Sigmoid colon (tissue), 7 donors: ENCODE results near the gene SMAD6. TPM values are rescaled to one million over a fixed set of nuclear protein-coding genes. Genes with fewer than 3 reads are reported as not detected.

ENCODE experiments used
- DNase-seq: peaks from one replicate; pipeline ENCODE4 v3.0.0-alpha.2; 2019
- H3K27ac ChIP-seq, 4 donors: fragments of 200-600 bp; sonication (generic); one replicate each; pipeline ENCODE4 v1.5.1; 2016 to 2019; ENCODE audit warnings: mild to moderate bottlenecking in 1 of 4
- H3K27me3 ChIP-seq, 3 donors: fragments of 200-600 bp; sonication (generic); one replicate each; pipeline ENCODE4 v1.5.1; 2019; ENCODE audit warnings: mild to moderate bottlenecking in 1 of 3
- H3K36me3 ChIP-seq, 4 donors: fragments of 200-600 bp; sonication (generic); one replicate each; pipeline ENCODE4 v1.5.1; 2016 to 2019
- H3K4me1 ChIP-seq, 4 donors: fragments of 200-600 bp; sonication (generic); one replicate each; pipeline ENCODE4 v1.5.1; 2017 to 2019
- H3K4me3 ChIP-seq, 4 donors: fragments of 200-600 bp; sonication (generic); one replicate each; pipeline ENCODE4 v1.5.1; 2017 to 2019; ENCODE audit warnings: mild to moderate bottlenecking in 2 of 4, moderate library complexity in 1 of 4
- H3K9me3 ChIP-seq, 4 donors: fragments of 200-600 bp in 3 of 4; sonication (generic) in 3 of 4; one replicate each; pipeline versions ENCODE4 v1.5.1 to v1.6.1; 2013 to 2019
- EP300 ChIP-seq, 4 donors: sonication (generic); formaldehyde crosslinking; IDR thresholded peaks; one replicate each; pipeline ENCODE4 v1.6.1; 2017; ENCODE audit warnings: antibody characterized with exemption in 4 of 4
- POLR2A ChIP-seq, 2 donors: fragments of 450-650 bp; IDR thresholded peaks; one replicate each; pipeline ENCODE4 v1.6.1; 2016; ENCODE audit warnings: antibody characterized with exemption in 2 of 2, mild to moderate bottlenecking in 2 of 2, moderate library complexity in 2 of 2
- POLR2AphosphoS5 ChIP-seq, 4 donors: sonication (generic); formaldehyde crosslinking; IDR thresholded peaks; one replicate each; pipeline ENCODE4 v1.6.1; 2017; ENCODE audit warnings: antibody characterized with exemption in 4 of 4
- WGBS, 2 donors: extraction: QIAGEN DNeasy Blood & Tissue Kit; methylation state at CpG; one replicate each; pipeline ENCODE4 v1.1.7; 2013; 5-methylcytosine and 5-hydroxymethylcytosine counted together
- intact Hi-C: fragments of 100-400 bp; cut with DNase I; formaldehyde crosslinking; loops from one replicate; pipeline ENCODE4 v1.15.1; 2023
- polyA plus RNA-seq, 3 donors: library from polyadenylated mRNA; stranded (reverse); fragments of 200-250 nt; gene quantifications; one replicate each; pipeline ENCODE4 v1.2.3, GENCODE V29; 2013
- total RNA-seq, 4 donors: library from RNA; depleted of rRNA; stranded (reverse); fragments of >200 nt; gene quantifications; one replicate each; pipeline ENCODE4 v1.1.0, GENCODE V29; 2016
- TF ChIP-seq, protein P1 (sequence below), 4 experiments: fragments of 450-650 bp in 3 of 4; fragments of 200-600 bp in 1 of 4; IDR thresholded peaks; one replicate each; pipeline ENCODE4 v1.5.1; 2016 to 2019; ENCODE audit warnings: antibody characterized with exemption in 4 of 4, mild to moderate bottlenecking in 3 of 4, moderate library complexity in 2 of 4
- donor health status: healthy with polysubstance abuse.
- donor health status: Bipolar disorder and iron deficiency.
- donor health status: healthy.

The SMAD6 gene
- total and polyA plus RNA-seq, 7 donors = 1.8 to 9.2 (median 5.7) TPM

DNA sequence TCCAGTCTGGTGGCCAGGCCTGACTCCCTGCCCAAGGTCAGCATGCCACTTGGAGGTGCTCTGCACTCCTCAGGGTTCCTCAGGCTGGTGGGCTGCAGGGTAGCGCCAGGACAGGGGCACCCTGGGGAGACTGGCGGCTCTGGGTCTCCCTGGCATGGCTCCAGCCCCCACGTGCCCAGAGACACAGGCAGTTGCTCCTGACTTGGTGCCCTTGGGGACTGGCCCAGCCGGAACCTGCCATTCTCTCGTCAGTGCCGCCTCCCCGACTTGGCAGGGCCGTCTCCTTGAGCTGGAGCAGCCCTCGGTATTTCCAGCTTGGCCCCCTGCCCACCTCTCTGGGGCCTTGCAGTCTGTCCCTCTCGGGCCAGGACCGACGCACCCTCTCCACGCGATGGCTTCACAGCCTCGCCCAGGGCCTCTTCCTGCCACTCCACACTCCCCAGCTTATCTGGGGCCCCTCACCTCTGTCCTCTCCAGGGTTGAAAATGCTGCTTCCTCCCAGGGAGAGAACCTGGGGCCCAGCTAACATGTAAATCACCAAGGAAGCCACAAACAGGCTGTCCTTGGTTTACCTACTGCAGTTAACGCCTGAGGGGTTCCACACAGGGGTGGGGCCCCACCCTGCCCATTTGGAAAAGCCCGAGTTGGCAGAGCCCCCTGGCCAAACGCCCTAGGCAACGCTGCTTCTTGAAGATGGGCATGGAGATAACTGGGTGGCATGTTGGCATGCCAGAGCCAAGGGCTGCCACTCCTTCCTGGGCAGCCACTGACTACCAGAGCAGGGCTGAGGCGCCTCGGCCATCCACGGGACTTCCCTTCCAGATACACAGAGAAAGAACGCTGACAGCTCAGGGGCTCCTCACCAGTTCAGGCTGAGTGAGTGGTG lies 61.4 kb downstream of the SMAD6 start:
- peak; percentile 87 for DNase-seq

DNA sequence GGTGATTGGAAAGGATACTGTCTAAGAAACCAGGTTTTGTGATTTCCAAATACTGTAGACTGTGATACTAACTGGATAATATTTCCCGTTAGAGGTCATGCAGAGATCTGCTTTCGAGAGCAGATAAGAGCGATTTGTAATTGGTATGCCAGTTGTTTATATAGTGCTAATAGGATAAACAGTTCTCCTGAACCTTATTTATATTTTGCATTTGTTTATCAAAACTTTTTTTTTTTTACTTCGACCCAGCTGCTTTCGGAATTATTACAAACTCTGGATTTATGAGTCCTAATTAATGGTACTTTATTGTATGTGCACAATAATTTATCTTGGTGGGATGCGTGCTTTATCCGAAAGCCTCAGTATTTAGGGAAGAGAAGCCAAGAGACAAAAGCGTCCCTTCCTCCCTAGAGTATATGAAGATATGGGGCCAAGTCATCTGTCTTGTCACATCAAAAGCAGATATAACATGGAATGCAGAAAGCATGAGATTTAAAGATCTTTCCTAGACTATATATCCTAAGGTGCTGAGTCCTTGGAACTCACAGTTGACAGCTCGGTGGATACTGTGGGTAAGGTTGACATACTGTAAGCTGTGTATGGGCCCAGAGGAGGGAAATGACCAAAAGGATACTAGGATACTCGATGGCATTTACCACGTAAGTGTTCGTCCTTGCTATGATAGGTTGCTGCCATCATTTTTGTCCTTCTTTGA lies 62.2 kb downstream of the SMAD6 start:
- Histone ChIP-seq H3K27me3 (no peaks in the 10 kb centered on the region), H3K9me3 (no peaks in the 10 kb centered on the region), H3K4me1 (peaks cover 0 to 43% (median 41%) of the 10 kb centered on the region in 4 donors), H3K4me3 (no peak overlapping the region), H3K36me3 (no peaks in the 10 kb centered on the region), H3K27ac (peak overlapping the region; percentile 32 to 65 (median 44))
- TF ChIP-seq EP300 (IDR thresholded peaks at IDR 0.05) (no peak), POLR2AphosphoS5 (IDR thresholded peaks at IDR 0.05) (no peak), POLR2A (IDR thresholded peaks at IDR 0.05) (no peak)
- TF ChIP-seq, protein P1, sequence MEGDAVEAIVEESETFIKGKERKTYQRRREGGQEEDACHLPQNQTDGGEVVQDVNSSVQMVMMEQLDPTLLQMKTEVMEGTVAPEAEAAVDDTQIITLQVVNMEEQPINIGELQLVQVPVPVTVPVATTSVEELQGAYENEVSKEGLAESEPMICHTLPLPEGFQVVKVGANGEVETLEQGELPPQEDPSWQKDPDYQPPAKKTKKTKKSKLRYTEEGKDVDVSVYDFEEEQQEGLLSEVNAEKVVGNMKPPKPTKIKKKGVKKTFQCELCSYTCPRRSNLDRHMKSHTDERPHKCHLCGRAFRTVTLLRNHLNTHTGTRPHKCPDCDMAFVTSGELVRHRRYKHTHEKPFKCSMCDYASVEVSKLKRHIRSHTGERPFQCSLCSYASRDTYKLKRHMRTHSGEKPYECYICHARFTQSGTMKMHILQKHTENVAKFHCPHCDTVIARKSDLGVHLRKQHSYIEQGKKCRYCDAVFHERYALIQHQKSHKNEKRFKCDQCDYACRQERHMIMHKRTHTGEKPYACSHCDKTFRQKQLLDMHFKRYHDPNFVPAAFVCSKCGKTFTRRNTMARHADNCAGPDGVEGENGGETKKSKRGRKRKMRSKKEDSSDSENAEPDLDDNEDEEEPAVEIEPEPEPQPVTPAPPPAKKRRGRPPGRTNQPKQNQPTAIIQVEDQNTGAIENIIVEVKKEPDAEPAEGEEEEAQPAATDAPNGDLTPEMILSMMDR (IDR thresholded peaks at IDR 0.05) = no peak
- WGBS, 2 donors = 77 to 81% methylated on average over 12 of the region's 12 CpGs
- intact Hi-C loops = no loop called here
- DNase-seq = no peak

More for the DNA sequence above, 61.4 kb downstream of the SMAD6 start:
- peak overlapping the region; percentile 32 to 65 (median 44) for H3K27ac ChIP-seq
- no peaks in the 10 kb centered on the region for H3K36me3 ChIP-seq
- H3K27me3 ChIP-seq = no peaks in the 10 kb centered on the region
- H3K4me1 ChIP-seq = peaks cover 0 to 43% (median 41%) of the 10 kb centered on the region in 4 donors
- no peak overlapping the region for H3K4me3 ChIP-seq
- TF ChIP-seq POLR2AphosphoS5 (IDR thresholded peaks at IDR 0.05) = peak in 1 of 4 donors; percentile 28
- TF ChIP-seq, protein P1 (IDR thresholded peaks at IDR 0.05) = no peak
- intact Hi-C loops = no loop called here
- whole genome bisulfite sequencing, 2 donors = 19 to 29% methylated on average over 23 of the region's 23 CpGs
- H3K9me3 ChIP-seq = no peaks in the 10 kb centered on the region

DNA sequence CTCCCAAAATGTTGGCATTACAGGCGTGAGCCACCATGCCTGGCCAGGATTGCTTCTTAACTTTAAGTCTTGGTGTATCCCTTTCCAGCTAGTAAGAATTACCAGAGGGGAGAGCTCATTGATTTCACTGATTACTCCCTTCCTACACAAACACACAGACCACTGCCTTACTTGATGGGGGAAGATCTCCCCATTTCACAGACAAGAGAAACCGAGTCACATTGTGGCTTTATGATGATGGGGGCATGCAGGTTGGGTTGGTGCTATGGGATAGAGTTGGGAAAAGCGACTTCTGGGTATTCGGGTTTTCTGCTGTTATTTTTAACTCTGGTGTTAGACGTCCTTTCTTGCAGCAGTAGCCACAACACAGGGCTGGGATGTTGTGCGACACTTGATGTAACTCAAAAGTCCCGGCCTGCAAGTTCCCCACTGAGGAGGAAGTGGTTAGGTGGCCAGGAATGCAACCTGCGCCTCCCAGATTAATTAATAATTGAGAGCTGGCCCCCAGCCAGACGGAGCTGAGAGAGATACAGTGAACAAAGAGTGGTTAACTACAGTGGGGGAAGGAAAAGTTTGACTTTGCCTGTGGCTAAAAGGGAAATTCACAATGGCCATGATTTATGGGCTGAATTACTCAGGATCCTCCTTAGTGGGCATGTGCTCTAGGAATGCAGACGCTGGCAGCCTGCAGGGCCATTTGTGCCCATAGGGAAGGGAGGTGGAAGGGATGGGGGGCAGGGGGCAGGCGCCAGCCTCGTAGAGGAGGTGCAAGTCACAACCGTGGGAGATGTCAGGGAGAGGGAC lies 63.6 kb downstream of the SMAD6 start:
- WGBS, 2 donors = 24% methylated on average over 13 of the region's 13 CpGs
- H3K27me3 ChIP-seq = no peaks in the 10 kb centered on the region
- no peaks in the 10 kb centered on the region for H3K9me3 ChIP-seq
- H3K4me3 ChIP-seq = no peak overlapping the region
- H3K4me1 ChIP-seq = peaks cover 0 to 43% (median 41%) of the 10 kb centered on the region in 4 donors
- intact Hi-C loops = no loop called here
- DNase-seq = peak; percentile 60
- TF ChIP-seq EP300 (IDR thresholded peaks at IDR 0.05) = no peak
- no peak for TF ChIP-seq POLR2AphosphoS5 (IDR thresholded peaks at IDR 0.05)
- TF ChIP-seq, protein P1 (IDR thresholded peaks at IDR 0.05) = no peak
- no peak for TF ChIP-seq POLR2A (IDR thresholded peaks at IDR 0.05)
- H3K27ac ChIP-seq = peak overlapping the region in 2 of 4 donors; percentile 11 to 29
- no peaks in the 10 kb centered on the region for H3K36me3 ChIP-seq

DNA sequence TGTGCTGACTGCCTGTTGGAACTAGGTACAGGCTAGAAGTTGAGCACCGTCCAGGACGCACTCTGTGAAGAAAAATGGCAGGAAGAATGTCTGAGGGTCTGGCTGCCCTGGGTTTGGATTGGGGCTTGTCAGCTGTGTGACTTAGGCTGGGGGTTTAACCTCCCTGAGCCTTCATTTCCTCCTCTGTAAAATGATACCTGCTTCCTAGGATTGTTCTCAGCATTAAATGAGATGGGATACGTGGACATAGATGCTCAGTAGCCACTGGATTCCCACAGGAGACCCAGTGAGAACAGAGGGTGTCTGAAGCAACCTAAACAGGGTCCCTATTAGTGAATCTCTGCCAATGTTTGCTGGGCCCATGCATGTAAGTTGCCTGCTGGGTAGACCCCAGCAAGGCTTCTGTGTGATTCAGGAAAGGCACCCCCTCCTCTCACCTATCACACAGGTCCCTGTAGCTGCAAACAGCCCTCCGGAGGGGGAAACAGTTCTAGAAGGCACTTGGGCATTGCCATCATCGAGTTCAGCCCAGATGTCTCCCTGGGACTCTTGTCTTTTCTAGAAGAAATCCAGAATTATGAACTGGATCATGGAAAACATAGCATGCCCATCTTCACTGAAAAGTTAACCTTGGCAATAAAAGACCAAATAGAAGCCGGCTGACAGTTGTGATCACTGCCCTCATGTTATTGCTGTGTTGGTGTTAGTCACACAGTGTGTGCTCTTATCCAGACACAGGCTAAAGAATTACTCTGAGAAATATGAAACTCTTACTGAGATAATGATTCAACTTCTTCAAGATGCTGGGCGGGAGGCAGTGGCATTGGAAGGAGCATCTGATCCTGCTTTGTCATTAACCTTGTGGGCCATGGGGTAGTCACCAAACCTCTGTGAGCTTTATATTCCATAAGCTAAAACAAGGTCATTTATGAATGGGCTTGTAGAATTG lies 64.5 kb downstream of the SMAD6 start:
- Histone ChIP-seq H3K4me3 (no peak overlapping the region), H3K27ac (peak overlapping the region in 1 of 4 donors; percentile 29), H3K27me3 (no peaks in the 10 kb centered on the region), H3K9me3 (no peaks in the 10 kb centered on the region), H3K36me3 (no peaks in the 10 kb centered on the region), H3K4me1 (peaks cover 0 to 40% (median 40%) of the 10 kb centered on the region in 4 donors)
- TF ChIP-seq POLR2AphosphoS5 (IDR thresholded peaks at IDR 0.05) (no peak), POLR2A (IDR thresholded peaks at IDR 0.05) (no peak), EP300 (IDR thresholded peaks at IDR 0.05) (no peak)
- TF ChIP-seq, protein P1 (IDR thresholded peaks at IDR 0.05) = no peak
- WGBS, 2 donors = 60 to 67% methylated on average over 7 of the region's 7 CpGs
- intact Hi-C loops = no loop called here
- peak; percentile 4 for DNase-seq
